ENCODE measurements around the gene MYCBPAP.

DNA sequence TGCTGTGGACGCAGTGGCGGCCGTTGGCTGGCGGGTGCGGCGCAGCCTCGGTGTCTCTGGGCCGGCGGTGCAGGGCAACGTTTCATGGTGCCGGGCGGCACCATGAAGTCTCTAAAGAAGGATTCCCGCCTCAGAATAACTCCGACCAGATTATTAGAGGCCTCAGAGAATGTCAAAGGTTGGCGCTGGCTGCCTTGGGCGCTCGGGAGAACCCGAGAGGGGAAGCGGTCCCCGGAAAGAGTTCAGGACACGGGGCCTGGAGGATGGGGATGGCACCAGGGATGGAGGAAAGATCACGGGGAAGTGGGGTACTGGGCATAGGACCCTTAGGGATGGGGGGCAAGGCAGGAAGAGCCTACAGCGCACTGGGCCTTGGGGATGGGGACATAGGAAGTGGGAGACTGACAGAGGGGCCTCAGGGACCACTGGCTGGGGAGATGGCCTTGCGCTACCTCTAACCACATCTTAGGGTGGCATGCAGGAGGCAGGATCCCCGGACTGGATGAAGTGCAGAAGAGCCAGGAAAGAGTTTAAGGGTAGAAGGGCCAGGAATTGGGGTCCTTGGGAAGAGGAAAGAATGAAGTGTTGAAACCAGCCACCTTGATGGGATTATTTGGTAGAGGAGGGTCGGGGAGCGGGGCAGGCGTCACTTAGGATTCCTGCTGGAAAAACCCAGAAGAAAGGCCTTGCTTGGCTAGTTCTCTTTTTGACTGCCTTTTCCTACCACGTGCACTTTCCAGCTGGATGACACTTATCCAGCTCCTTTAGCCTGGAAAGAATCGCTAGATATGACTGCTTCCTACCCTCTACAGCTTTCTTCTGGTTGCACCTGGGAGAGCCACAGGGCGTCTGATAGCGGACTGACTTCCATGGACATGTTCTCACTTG, 578 bp downstream of the MYCBPAP start:
- TF ChIP-seq, protein P1, sequence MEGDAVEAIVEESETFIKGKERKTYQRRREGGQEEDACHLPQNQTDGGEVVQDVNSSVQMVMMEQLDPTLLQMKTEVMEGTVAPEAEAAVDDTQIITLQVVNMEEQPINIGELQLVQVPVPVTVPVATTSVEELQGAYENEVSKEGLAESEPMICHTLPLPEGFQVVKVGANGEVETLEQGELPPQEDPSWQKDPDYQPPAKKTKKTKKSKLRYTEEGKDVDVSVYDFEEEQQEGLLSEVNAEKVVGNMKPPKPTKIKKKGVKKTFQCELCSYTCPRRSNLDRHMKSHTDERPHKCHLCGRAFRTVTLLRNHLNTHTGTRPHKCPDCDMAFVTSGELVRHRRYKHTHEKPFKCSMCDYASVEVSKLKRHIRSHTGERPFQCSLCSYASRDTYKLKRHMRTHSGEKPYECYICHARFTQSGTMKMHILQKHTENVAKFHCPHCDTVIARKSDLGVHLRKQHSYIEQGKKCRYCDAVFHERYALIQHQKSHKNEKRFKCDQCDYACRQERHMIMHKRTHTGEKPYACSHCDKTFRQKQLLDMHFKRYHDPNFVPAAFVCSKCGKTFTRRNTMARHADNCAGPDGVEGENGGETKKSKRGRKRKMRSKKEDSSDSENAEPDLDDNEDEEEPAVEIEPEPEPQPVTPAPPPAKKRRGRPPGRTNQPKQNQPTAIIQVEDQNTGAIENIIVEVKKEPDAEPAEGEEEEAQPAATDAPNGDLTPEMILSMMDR (IDR thresholded peaks at IDR 0.05), result no peak; the same call in 2 of the 3 replicates
- TF ChIP-seq POLR2A (IDR thresholded peaks at IDR 0.05; ENCODE audit: low read length) (peak; percentile 85), CHD2 (IDR thresholded peaks at IDR 0.05; ENCODE audit: low read length, partially characterized antibody) (no peak), RFX5 (IDR thresholded peaks at IDR 0.05) (no peak), NR3C1 (IDR thresholded peaks at IDR 0.05) (no peak), HDAC2 (IDR thresholded peaks at IDR 0.05) (no peak), SMC3 (IDR thresholded peaks at IDR 0.05) (no peak), CBX8 (IDR thresholded peaks at IDR 0.05) (no peak)
- TF ChIP-seq, protein P2, sequence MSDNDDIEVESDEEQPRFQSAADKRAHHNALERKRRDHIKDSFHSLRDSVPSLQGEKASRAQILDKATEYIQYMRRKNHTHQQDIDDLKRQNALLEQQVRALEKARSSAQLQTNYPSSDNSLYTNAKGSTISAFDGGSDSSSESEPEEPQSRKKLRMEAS (IDR thresholded peaks at IDR 0.05), result no peak
- TF ChIP-seq, protein P3, sequence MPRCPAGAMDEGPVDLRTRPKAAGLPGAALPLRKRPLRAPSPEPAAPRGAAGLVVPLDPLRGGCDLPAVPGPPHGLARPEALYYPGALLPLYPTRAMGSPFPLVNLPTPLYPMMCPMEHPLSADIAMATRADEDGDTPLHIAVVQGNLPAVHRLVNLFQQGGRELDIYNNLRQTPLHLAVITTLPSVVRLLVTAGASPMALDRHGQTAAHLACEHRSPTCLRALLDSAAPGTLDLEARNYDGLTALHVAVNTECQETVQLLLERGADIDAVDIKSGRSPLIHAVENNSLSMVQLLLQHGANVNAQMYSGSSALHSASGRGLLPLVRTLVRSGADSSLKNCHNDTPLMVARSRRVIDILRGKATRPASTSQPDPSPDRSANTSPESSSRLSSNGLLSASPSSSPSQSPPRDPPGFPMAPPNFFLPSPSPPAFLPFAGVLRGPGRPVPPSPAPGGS (IDR thresholded peaks at IDR 0.05), result no peak
- TF ChIP-seq, protein P4, sequence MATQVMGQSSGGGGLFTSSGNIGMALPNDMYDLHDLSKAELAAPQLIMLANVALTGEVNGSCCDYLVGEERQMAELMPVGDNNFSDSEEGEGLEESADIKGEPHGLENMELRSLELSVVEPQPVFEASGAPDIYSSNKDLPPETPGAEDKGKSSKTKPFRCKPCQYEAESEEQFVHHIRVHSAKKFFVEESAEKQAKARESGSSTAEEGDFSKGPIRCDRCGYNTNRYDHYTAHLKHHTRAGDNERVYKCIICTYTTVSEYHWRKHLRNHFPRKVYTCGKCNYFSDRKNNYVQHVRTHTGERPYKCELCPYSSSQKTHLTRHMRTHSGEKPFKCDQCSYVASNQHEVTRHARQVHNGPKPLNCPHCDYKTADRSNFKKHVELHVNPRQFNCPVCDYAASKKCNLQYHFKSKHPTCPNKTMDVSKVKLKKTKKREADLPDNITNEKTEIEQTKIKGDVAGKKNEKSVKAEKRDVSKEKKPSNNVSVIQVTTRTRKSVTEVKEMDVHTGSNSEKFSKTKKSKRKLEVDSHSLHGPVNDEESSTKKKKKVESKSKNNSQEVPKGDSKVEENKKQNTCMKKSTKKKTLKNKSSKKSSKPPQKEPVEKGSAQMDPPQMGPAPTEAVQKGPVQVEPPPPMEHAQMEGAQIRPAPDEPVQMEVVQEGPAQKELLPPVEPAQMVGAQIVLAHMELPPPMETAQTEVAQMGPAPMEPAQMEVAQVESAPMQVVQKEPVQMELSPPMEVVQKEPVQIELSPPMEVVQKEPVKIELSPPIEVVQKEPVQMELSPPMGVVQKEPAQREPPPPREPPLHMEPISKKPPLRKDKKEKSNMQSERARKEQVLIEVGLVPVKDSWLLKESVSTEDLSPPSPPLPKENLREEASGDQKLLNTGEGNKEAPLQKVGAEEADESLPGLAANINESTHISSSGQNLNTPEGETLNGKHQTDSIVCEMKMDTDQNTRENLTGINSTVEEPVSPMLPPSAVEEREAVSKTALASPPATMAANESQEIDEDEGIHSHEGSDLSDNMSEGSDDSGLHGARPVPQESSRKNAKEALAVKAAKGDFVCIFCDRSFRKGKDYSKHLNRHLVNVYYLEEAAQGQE (IDR thresholded peaks at IDR 0.05), result no peak
- TF ChIP-seq, protein P5, sequence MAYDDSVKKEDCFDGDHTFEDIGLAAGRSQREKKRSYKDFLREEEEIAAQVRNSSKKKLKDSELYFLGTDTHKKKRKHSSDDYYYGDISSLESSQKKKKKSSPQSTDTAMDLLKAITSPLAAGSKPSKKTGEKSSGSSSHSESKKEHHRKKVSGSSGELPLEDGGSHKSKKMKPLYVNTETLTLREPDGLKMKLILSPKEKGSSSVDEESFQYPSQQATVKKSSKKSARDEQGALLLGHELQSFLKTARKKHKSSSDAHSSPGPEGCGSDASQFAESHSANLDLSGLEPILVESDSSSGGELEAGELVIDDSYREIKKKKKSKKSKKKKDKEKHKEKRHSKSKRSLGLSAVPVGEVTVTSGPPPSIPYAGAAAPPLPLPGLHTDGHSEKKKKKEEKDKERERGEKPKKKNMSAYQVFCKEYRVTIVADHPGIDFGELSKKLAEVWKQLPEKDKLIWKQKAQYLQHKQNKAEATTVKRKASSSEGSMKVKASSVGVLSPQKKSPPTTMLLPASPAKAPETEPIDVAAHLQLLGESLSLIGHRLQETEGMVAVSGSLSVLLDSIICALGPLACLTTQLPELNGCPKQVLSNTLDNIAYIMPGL (CRISPR knock-in tag; IDR thresholded peaks at IDR 0.05; ENCODE audit: borderline replicate concordance), result no peak

Data from A549 (cell line).